HepG2 (cell line): Measurements from ENCODE around the gene ALG8. TPM values are rescaled to one million over a fixed set of nuclear protein-coding genes. Genes with fewer than 3 reads are reported as not detected.

Experiments
- ATAC-seq: fragments of 200-7000 bp; cut with Tn5 transposase; 3 replicates; pipeline ENCODE4 v1.9.1; 2020; ENCODE audit warnings: mild to moderate bottlenecking, moderate library complexity
- BruUV-seq: library from RNA; stranded (reverse); fragments of 400-500 nt; replicated peaks from 2 replicates; lab custom pipeline; 2021; lab: Mats Ljungman, UMichigan
- CTCF ChIA-PET: fragments of 300-600 bp; formaldehyde crosslinking; extraction: SDS; loops from one replicate; lab custom pipeline; 2021; ENCODE audit warnings: low total read pairs, inconsistent platforms, low intra/inter-chr PET ratio; lab: Yijun Ruan, JAX
- POLR2A ChIA-PET: fragments of 350-600 bp; sonication (Branson Sonifier 250); formaldehyde crosslinking; loops from one replicate; lab custom pipeline; 2020; ENCODE audit warnings: antibody characterized with exemption, inconsistent platforms; lab: Yijun Ruan, JAX
- DNase-seq: peaks from one replicate; pipeline ENCODE4 v3.0.0-alpha.2; 2015; ENCODE audit warnings: low spot score
- FAIRE-seq: peaks from 3 replicates; lab custom pipeline; 2011; peaks lifted over from hg19 to GRCh38; lab: Jason Lieb, UNC
- H2AFZ ChIP-seq: one replicate; pipeline ENCODE4 v1.6.1; 2011; ENCODE audit warnings: low read length, inconsistent platforms
- H3K27ac ChIP-seq: fragments of 300-600 bp; 3 replicates; pipeline ENCODE4 v1.8.0; 2011; ENCODE audit warnings: mixed run types, mild to moderate bottlenecking, mixed read lengths, low read length, inconsistent platforms; ENCODE audit not compliant: insufficient read depth; ENCODE audit errors: extremely low read length
- H3K27me3 ChIP-seq, 2 experiments: fragments of 200-600 bp in 1 of 2; 2 replicates in 1 of 2; 3 replicates in 1 of 2; pipeline versions ENCODE4 v1.6.0 to v1.8.0; 2011; ENCODE audit warnings: low read length in 2 of 2, mild to moderate bottlenecking in 2 of 2, moderate library complexity in 2 of 2, inconsistent platforms in 1 of 2; ENCODE audit not compliant: insufficient read depth in 2 of 2, control insufficient read depth in 1 of 2
- H3K36me3 ChIP-seq, 2 experiments: fragments of 200-600 bp in 1 of 2; replicated peaks in 1 of 2; 2 replicates in 1 of 2; 3 replicates in 1 of 2; pipeline versions ENCODE4 v1.5.1 to v1.8.0; 2011; ENCODE audit warnings: low read length in 2 of 2, inconsistent platforms in 1 of 2; ENCODE audit not compliant: insufficient read depth in 2 of 2, control insufficient read depth in 1 of 2
- H3K4me1 ChIP-seq: 2 replicates; pipeline ENCODE4 v1.5.1; 2012; ENCODE audit warnings: low read length, inconsistent platforms; ENCODE audit not compliant: insufficient read depth
- H3K4me2 ChIP-seq: 2 replicates; pipeline ENCODE4 v1.6.0; 2011; ENCODE audit warnings: low read depth, low read length, inconsistent platforms
- H3K4me3 ChIP-seq, 3 experiments: fragments of 200-600 bp in 1 of 3; sonication (generic), shearing (Covaris generic) in 1 of 3; replicated peaks in 1 of 3; 2 replicates each; pipeline ENCODE4 v1.5.1; 2011 to 2016; ENCODE audit warnings: low read length in 3 of 3, inconsistent platforms in 2 of 3, low read depth in 2 of 3, mild to moderate bottlenecking in 2 of 3, control low read depth in 1 of 3, mixed read lengths in 1 of 3; ENCODE audit not compliant: insufficient read depth in 1 of 3
- H3K79me2 ChIP-seq: one replicate; pipeline ENCODE4 v1.6.1; 2011; ENCODE audit warnings: low read length, inconsistent platforms; ENCODE audit not compliant: insufficient read depth
- H3K9ac ChIP-seq: 2 replicates; pipeline ENCODE4 v1.6.0; 2011; ENCODE audit warnings: mild to moderate bottlenecking, low read depth, low read length, inconsistent platforms; ENCODE audit not compliant: insufficient read depth
- H3K9me3 ChIP-seq: 2 replicates; pipeline ENCODE4 v1.5.1; 2012; ENCODE audit warnings: mild to moderate bottlenecking, low read length
- H4K20me1 ChIP-seq: 2 replicates; pipeline ENCODE4 v1.6.0; 2011; ENCODE audit warnings: inconsistent platforms, mild to moderate bottlenecking, low read length, moderate library complexity; ENCODE audit not compliant: insufficient read depth
- GFI1 ChIP-seq: sonication (generic); formaldehyde crosslinking; IDR thresholded peaks from 2 replicates; pipeline ENCODE4 v1.5.0; 2020; ENCODE audit warnings: missing genetic modification reagents, mild to moderate bottlenecking, borderline replicate concordance
- IRF2 ChIP-seq: IDR thresholded peaks from 2 replicates; pipeline ENCODE4 v1.6.1; 2018; ENCODE audit warnings: missing genetic modification reagents, missing compliant biosample characterization
- KDM6A ChIP-seq: IDR thresholded peaks from 2 replicates; pipeline ENCODE4 v1.6.1; 2016; ENCODE audit warnings: low read depth
- MED1 ChIP-seq: sonication (generic); formaldehyde crosslinking; IDR thresholded peaks from 2 replicates; pipeline ENCODE4 v1.4.0; 2020; ENCODE audit warnings: missing genetic modification reagents
- MIER2 ChIP-seq: IDR thresholded peaks from 2 replicates; pipeline ENCODE4 v1.6.1; 2016; ENCODE audit warnings: missing biosample characterization, missing genetic modification reagents
- ZNF264 ChIP-seq: sonication (generic); formaldehyde crosslinking; IDR thresholded peaks from 2 replicates; pipeline ENCODE4 v1.4.0; 2020; ENCODE audit warnings: missing genetic modification reagents
- ZNF761 ChIP-seq: sonication (generic); formaldehyde crosslinking; conservative IDR thresholded peaks from 2 replicates; pipeline ENCODE4 v1.4.0; 2020; ENCODE audit warnings: mild to moderate bottlenecking, missing genetic modification reagents
- WGBS: methylation state at CpG from one replicate; pipeline ENCODE4 v1.1.6; 2017; ENCODE audit warnings: low lambda C conversion rate; 5-methylcytosine and 5-hydroxymethylcytosine counted together
- in situ Hi-C: cut with HindIII; loops from 2 replicates; pipeline ENCODE4 v1.10.0; 2017; ENCODE audit warnings: low pct_unique_long_range_greater_than_20kb; ENCODE audit not compliant: extremely low pct_ligation_motif_present
- intact Hi-C: fragments of 100-400 bp; cut with micrococcal nuclease; formaldehyde crosslinking; loops from one replicate; pipeline ENCODE4 v1.10.0; 2022; ENCODE audit not compliant: unreplicated experiment
- polyA plus RNA-seq, 8 experiments: library from polyadenylated mRNA; depleted of rRNA in 3 of 8; stranded (reverse) in 7 of 8; unstranded in 1 of 8; fragments of >200 nt; fragmentation: Illumina TruSeq in 4 of 8; extraction: Trizol in 4 of 8; gene quantifications; 2 replicates each; pipeline versions ENCODE4 v1.2.1 to v1.2.3, GENCODE V29; 2011 to 2016; ENCODE audit warnings: low read depth in 4 of 8, missing spikeins in 1 of 8, mixed read lengths in 1 of 8; ENCODE audit not compliant: insufficient read depth in 1 of 8
- total RNA-seq, 5 experiments: library from RNA; depleted of rRNA; stranded (reverse); fragments of >200 nt; fragmentation: Illumina TruSeq; extraction: Trizol; gene quantifications; 2 replicates each; pipeline ENCODE4 v1.2.3, GENCODE V29; 2016; ENCODE audit warnings: low read depth in 1 of 5
- TF ChIP-seq, protein P1 (sequence below): IDR thresholded peaks from 2 replicates; pipeline ENCODE4 v1.6.1; 2016; ENCODE audit warnings: low read depth, borderline replicate concordance
- TF ChIP-seq, protein P2 (sequence below): sonication (generic); formaldehyde crosslinking; IDR thresholded peaks from 2 replicates; pipeline ENCODE4 v1.4.0; 2020; ENCODE audit warnings: missing genetic modification reagents
- TF ChIP-seq, protein P3 (sequence below): sonication (generic); formaldehyde crosslinking; IDR thresholded peaks from 2 replicates; pipeline ENCODE4 v1.5.0; 2020; ENCODE audit warnings: mild to moderate bottlenecking, missing genetic modification reagents, borderline replicate concordance
- TF ChIP-seq, protein P4 (sequence below): sonication (generic); formaldehyde crosslinking; IDR thresholded peaks from 2 replicates; pipeline ENCODE4 v1.5.1; 2020; ENCODE audit warnings: mild to moderate bottlenecking, missing genetic modification reagents, moderate library complexity

ALG8 gene
- total and polyA plus RNA-seq, 2 of the 13 experiments (the other 11 are each of a cell fraction or from before 2014, with no cell fraction given) = 75.8 to 88.0 TPM

DNA sequence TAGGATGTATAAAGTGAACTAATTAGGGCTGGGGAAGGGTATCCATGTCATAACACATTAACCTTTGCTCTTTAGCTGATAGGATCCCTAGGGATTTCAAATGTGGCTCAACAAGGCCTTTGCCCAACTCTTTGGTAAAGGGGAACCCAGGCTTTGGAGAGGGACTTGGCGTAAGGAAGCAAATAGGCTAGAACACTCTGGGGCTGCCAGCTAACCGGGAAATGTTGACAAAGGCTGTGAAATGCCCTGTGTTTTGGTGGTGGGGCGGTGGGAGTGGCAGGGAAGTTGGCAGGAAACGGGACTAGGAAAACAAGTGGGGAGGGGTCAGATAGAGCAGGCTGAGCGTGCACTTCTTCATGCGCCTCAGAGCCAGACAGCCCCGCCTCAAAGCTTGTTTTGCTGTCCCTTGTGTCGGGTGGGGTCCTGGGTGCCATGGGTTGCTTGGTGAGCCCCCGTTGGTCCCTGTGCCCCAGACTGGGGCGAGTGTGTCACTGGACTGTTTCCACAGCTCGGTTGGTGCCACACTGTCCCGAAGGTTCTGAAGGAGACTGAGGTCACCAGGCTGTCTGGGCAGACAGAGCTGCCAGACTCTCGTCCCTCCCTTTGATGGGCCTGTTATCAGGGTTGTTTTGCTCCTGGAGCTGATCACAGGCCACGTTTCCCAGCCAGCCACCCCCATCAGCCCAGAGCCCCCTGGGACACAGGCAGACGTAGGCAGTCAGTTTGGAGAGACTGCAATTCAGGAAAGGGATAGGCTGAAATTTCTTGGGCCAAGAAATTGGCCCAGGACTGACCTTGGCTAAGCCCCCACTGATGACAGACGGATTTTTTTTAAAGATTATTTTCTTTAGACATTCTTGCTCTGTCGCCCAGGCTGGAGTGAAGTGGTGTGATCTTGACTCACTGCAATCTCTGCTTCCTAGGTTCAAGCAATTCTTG lies 29.4 kb upstream of the ALG8 start:
- in situ Hi-C loops = no loop called here
- H3K4me1 ChIP-seq = peaks cover 38% of the 10 kb centered on the region
- BruUV-seq = no TSS peak
- H3K9ac ChIP-seq = no peak overlapping the region
- ChIA-PET CTCF (no interaction called here), POLR2A (interaction anchor here (0.7 to 1.4 kb wide), 5 partner anchors 12 to 111 kb away, joined by 3 to 8 read pairs (median 3); partner anchors contain the start of gene ALG8)
- peaks cover 0 to under 1% of the 10 kb centered on the region in 2 experiments; a peak in 2 of 5 replicates for H3K36me3 ChIP-seq
- peak overlapping the region in 1 of 3 experiments; percentile 8; a peak in 1 of 6 replicates for H3K4me3 ChIP-seq
- H3K79me2 ChIP-seq = no peaks in the 10 kb centered on the region
- no peak overlapping the region for H2AFZ ChIP-seq
- H3K27me3 ChIP-seq = no peaks in the 10 kb centered on the region
- intact Hi-C loops = no loop called here
- H4K20me1 ChIP-seq = no peaks in the 10 kb centered on the region; the same call in 1 of the 2 replicates
- DNase-seq (peak; percentile 64), ATAC-seq (peak; percentile 49), FAIRE-seq (no peak)
- H3K27ac ChIP-seq = no peak overlapping the region
- no peaks in the 10 kb centered on the region for H3K9me3 ChIP-seq
- WGBS = 54% methylated on average over 10 of the region's 17 CpGs
- peak overlapping the region; percentile 36 for H3K4me2 ChIP-seq
- no peak for TF ChIP-seq MIER2 (CRISPR knock-in tag)
- TF ChIP-seq, protein P1, sequence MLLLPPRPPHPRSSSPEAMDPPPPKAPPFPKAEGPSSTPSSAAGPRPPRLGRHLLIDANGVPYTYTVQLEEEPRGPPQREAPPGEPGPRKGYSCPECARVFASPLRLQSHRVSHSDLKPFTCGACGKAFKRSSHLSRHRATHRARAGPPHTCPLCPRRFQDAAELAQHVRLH = no peak
- TF ChIP-seq, protein P2, sequence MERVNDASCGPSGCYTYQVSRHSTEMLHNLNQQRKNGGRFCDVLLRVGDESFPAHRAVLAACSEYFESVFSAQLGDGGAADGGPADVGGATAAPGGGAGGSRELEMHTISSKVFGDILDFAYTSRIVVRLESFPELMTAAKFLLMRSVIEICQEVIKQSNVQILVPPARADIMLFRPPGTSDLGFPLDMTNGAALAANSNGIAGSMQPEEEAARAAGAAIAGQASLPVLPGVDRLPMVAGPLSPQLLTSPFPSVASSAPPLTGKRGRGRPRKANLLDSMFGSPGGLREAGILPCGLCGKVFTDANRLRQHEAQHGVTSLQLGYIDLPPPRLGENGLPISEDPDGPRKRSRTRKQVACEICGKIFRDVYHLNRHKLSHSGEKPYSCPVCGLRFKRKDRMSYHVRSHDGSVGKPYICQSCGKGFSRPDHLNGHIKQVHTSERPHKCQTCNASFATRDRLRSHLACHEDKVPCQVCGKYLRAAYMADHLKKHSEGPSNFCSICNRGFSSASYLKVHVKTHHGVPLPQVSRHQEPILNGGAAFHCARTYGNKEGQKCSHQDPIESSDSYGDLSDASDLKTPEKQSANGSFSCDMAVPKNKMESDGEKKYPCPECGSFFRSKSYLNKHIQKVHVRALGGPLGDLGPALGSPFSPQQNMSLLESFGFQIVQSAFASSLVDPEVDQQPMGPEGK (CRISPR knock-in tag) = 0 out of 2 replicates have a peak, but pooled peaks have one; percentile 7
- TF ChIP-seq, protein P3, sequence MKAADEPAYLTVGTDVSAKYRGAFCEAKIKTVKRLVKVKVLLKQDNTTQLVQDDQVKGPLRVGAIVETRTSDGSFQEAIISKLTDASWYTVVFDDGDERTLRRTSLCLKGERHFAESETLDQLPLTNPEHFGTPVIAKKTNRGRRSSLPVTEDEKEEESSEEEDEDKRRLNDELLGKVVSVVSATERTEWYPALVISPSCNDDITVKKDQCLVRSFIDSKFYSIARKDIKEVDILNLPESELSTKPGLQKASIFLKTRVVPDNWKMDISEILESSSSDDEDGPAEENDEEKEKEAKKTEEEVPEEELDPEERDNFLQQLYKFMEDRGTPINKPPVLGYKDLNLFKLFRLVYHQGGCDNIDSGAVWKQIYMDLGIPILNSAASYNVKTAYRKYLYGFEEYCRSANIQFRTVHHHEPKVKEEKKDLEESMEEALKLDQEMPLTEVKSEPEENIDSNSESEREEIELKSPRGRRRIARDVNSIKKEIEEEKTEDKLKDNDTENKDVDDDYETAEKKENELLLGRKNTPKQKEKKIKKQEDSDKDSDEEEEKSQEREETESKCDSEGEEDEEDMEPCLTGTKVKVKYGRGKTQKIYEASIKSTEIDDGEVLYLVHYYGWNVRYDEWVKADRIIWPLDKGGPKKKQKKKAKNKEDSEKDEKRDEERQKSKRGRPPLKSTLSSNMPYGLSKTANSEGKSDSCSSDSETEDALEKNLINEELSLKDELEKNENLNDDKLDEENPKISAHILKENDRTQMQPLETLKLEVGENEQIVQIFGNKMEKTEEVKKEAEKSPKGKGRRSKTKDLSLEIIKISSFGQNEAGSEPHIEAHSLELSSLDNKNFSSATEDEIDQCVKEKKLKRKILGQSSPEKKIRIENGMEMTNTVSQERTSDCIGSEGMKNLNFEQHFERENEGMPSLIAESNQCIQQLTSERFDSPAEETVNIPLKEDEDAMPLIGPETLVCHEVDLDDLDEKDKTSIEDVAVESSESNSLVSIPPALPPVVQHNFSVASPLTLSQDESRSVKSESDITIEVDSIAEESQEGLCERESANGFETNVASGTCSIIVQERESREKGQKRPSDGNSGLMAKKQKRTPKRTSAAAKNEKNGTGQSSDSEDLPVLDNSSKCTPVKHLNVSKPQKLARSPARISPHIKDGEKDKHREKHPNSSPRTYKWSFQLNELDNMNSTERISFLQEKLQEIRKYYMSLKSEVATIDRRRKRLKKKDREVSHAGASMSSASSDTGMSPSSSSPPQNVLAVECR (CRISPR knock-in tag) = 0 out of 2 replicates have a peak, but pooled peaks have one; percentile 9
- TF ChIP-seq GFI1 (CRISPR knock-in tag) = 0 out of 2 replicates have a peak, but pooled peaks have one; percentile 29
- peak; percentile 69 for TF ChIP-seq ZNF264 (CRISPR knock-in tag)
- 0 out of 2 replicates have a peak, but pooled peaks have one; percentile 16 for TF ChIP-seq IRF2 (CRISPR knock-in tag)
- TF ChIP-seq ZNF761 (CRISPR knock-in tag) = no peak
- no peak for TF ChIP-seq KDM6A (CRISPR knock-in tag)
- TF ChIP-seq MED1 = 0 out of 2 replicates have a peak, but pooled peaks have one; percentile 30
- TF ChIP-seq, protein P4, sequence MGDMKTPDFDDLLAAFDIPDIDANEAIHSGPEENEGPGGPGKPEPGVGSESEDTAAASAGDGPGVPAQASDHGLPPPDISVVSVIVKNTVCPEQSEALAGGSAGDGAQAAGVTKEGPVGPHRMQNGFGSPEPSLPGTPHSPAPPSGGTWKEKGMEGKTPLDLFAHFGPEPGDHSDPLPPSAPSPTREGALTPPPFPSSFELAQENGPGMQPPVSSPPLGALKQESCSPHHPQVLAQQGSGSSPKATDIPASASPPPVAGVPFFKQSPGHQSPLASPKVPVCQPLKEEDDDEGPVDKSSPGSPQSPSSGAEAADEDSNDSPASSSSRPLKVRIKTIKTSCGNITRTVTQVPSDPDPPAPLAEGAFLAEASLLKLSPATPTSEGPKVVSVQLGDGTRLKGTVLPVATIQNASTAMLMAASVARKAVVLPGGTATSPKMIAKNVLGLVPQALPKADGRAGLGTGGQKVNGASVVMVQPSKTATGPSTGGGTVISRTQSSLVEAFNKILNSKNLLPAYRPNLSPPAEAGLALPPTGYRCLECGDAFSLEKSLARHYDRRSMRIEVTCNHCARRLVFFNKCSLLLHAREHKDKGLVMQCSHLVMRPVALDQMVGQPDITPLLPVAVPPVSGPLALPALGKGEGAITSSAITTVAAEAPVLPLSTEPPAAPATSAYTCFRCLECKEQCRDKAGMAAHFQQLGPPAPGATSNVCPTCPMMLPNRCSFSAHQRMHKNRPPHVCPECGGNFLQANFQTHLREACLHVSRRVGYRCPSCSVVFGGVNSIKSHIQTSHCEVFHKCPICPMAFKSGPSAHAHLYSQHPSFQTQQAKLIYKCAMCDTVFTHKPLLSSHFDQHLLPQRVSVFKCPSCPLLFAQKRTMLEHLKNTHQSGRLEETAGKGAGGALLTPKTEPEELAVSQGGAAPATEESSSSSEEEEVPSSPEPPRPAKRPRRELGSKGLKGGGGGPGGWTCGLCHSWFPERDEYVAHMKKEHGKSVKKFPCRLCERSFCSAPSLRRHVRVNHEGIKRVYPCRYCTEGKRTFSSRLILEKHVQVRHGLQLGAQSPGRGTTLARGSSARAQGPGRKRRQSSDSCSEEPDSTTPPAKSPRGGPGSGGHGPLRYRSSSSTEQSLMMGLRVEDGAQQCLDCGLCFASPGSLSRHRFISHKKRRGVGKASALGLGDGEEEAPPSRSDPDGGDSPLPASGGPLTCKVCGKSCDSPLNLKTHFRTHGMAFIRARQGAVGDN = peak; percentile 60
